HCEC 1CT (cell line): ENCODE results near the gene CDC37.
A peak's percentile ranks its signal among the peaks of the same experiment; 100 is the strongest.

Experiments used
- DNase-seq: peaks from one replicate; pipeline ENCODE4 v3.0.0-alpha.2; 2017

CDC37 gene

DNA sequence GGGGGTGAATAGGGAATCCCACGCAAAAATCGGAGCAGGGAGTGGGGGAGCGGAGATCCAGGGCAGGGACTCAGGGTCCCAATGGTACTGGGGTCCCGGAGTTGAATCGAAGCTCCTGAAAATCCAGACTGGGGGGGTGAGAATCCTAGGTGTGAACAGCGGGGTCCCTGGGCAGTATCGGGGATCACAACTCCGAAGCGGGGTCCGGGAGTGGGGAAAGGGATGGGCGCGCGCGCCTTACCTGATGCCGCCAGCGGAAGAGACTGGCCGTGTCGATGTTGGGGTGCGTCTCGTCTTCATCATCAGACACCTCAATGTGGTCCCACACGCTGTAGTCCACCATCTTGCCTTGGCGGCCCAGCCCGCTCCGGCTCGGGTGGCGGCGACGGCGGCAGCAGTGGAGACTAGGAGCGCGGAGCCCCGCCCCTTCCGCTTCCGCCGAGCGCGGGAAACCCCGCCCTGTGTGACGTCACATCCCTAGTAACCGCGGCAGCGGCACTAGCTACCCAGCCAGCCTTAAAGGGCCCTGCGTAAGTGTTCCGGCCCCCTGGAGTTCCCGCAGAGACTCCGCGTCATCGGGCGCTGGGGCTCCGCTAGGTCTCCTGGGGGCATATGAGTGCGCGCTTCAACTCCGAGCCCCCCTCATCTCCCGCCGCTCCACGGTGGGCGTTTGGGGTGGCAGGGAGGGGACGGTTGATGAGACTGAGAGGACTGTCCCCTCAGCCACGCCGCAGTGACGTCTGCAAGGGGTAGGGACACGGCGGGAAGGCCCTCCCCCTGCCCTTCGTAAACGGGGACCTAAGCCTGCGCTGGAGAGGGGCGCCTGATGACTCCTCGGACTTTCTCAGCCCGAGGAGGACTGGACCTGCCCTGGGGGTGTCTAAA lies at the start of gene CDC37:
Gene CDC37 (minus strand): TSS at position 406 of the 885 bp plus-strand sequence. CDS start 63 bp downstream, at position 343.
- peak; percentile 96 for DNase-seq

DNA sequence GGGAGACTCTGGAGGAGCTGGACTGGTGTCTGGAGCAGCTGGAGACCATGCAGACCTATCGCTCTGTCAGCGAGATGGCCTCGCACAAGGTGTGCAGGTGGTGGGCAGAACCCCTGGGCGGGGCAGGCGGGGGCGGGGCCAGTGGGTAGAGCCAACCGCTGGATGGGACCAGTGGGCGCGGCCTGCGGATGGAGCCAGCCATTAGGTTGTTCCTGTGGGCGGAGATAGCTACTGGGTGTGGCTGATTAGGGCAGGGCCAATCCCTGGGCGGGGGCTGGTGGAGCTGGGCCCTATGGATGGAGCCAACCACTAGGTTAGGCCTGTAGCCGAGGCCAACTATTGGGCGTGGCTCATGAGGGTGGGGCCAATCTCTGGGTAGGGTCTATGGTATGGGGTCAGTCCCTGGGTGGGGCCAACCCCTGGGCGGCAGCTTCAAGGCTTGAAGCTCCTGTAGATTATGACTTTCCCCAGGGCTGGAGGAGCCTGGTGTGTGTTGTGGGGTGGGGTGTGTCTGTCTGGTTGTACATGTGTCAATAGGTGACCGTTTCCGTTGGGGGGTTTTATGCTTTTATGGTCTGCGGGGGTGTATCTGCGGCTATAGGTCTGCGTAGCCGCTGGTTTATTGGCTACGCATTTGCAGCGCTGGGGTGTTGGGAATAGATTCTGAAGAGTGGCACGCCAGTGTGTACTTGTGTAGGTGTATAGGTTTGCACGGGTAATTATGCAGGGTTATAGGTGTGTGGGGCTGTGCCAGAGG lies 47.7 kb upstream of the CDC37 start:
- no peak for DNase-seq

DNA sequence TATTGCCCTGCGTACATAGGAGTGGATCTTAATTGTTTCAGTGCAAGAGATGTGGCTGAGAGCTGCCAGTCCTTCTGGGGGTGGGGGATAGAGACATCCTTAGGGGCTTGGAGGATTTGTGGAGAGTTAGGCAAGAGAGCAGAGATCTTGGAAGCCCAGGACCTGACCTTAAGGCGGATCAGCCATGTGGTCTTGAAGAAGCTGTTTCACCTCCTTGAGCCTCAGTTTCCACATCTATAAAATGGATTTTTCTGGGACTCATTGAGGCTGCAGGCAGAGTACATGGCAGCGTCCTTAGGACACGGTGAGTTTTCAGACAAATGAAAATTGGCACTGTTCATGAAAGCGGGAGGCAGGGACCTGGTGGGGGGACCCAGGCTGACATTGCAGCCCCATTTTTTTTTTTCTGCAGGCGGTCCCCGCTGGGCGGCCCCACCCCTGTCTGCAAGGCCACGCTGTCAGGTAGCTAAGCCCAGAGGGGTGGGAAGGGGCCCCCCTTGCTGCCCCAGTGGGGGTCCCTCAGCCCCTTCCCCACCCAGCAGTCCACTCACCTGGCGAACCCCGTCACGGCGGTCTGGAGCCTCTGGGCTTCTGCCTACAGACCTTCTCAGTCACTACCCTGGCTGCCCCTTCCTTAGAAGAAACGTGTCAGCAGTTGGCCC lies 47.0 kb upstream of the CDC37 start:
- no peak for DNase-seq

DNA sequence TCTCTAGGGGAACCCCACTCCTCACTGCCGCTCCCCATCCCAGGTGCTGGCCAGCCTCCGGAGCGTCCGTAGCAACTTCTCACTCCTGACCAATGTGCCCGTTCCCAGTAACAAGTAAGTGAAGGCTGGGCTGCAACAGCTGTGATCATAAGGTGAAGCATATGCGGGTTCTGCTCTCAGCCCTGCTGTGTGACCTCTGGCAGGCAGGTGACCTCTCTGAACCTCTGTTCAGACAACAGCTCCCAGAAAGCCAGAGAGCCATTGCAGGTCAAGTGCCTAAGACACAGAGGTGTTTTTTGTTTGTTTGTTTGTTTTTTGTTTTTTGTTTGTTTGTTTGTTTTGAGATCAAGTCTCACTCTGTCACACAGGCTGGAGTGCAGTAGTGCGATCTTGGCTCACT lies 45.7 kb upstream of the CDC37 start:
- DNase-seq = no peak

DNA sequence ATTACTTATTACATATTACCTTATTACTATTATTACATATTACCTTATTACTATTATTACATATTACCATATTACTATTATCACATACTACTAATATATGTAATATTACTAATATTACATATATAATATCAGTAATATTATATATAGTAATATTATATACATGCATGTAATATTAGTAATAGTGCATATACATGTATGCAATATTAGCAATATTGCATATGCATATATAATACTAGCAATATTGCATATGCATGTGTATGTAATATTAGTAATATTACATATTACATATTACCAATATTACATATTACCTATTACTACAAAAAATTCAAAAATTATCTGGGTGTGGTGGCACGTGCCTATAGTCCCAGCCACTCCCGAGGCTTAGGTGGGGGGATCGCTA lies 39.4 kb upstream of the CDC37 start:
- no peak for DNase-seq

DNA sequence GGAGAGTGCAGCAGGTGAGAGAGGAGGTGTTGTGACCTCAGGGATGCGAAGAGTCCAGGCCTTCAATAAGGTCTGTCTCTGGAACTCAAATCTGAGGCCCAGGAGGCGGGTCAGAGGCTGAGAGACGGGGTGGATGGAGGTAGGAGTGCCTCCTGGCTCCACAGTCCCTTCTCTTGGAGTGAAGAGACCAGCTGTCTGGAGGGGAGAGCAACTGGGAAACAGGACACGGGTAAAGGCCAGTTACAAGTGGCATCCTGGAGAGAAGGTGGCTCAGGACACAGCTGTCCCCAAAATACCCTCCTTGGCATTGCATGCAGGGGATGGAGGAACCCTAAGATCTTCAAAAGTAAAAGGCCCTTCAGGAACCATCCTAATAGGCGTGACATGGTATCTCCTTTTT lies 36.2 kb upstream of the CDC37 start:
- no peak for DNase-seq

DNA sequence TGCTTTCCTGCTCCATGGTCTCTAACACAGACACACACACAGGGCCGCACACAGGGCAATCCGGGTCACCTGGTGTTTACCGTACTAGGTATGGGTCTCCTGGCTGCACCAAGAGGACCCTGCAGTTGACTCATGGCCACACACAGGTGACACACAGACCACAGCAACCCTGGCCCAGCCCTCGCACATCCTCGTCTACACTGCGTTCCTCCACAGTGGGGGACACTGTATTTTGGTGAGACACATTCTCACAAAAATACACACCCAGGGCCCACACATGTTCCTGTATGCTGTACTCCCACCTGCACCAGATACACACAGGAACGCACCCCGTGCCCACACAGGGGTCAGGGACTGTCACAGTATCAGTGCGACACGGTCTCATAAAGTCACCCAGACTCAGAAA lies 29.8 kb upstream of the CDC37 start:
- no peak for DNase-seq

DNA sequence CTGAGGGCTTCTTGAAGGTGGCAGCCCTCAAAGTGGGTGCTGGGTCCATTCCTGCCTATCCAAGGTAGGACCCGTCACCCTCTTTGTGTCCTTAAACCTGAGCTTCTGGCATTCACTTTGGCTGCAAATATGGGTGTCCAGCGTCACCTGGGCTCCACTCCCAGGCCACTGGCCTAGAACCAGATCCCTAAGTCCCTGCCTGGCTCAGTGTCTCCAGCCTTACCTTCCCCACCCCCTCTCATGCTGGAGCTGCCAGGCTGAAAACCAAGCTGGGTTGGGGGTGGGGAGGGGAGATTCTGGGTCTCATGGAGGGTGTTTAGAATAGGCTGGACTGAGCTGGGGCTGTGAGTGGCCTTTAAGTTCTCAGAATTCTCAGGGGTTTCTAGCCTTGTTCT lies 29.4 kb upstream of the CDC37 start:
- DNase-seq = no peak

DNA sequence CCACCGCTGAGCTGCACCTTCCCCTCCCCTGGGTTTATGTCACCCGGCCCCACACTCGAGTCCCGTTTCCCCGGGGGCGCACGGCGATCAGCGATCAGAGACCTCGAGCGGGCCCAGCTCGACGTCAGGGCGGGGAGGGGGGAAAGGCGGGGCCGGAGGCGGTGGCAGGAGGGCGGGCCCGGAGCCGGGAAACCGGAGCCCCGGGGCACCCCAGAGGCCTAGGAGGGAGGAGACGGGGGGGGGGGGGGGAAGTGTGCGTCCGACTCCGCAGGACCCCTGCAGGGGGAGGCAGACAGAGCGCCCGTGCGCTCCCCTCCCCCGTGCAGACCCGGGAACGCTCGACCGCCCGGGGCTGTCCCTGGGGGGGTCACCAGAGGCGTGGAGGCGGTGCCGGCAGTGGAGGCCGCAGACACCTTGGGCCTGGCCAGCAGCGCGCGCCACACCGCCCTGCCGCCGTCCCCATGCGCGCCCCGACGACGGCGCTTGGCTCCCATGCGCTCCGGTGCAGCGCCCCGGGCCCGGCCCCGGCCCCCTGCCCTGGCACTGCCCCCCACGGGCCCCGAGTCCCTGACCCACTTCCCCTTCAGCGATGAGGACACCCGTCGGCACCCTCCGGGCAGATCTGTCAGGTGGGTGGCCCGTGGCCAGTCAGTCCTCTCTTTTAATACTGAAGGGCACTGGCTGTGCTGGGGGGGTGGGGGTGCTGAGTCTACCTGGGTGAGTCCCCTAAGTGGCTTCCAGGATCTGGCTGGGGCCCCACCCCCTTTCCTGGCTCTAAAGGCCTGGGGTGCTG lies 28.8 kb upstream of the CDC37 start:
- DNase-seq = peak; percentile 40

DNA sequence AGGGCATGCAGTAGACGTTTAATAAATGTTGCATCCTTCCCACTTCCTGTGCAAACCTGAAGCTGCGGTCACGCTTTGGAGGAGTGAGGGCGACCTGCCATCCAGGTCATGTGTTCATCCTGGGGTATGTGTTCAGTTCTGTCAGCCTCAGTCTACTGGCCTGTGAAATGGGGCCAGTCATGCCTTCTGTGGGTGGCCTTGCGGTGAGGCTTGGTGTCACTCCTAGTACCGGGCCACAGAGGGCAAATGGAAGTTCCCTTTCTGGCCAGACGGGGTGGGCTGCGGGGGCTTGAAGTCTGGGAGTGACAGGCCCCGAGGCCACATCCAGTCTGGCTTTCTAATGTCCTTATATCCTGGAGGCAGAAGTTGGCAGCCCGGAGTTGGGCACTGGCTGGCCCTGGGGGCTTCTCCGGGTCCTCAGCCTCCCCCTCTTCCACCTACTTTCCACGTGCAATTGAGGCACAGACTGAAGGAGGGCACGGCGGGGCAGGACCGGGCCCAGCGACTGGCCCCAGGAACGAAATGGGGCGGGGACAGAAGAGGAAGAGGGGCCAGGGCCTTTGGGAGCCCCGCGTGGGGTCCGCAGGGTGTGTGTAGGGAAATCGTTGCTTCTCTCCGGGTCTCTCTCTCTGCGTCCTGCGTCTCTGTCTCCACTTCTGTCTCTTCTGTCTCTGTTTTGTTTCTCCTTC lies 28.1 kb upstream of the CDC37 start:
- no peak for DNase-seq

DNA sequence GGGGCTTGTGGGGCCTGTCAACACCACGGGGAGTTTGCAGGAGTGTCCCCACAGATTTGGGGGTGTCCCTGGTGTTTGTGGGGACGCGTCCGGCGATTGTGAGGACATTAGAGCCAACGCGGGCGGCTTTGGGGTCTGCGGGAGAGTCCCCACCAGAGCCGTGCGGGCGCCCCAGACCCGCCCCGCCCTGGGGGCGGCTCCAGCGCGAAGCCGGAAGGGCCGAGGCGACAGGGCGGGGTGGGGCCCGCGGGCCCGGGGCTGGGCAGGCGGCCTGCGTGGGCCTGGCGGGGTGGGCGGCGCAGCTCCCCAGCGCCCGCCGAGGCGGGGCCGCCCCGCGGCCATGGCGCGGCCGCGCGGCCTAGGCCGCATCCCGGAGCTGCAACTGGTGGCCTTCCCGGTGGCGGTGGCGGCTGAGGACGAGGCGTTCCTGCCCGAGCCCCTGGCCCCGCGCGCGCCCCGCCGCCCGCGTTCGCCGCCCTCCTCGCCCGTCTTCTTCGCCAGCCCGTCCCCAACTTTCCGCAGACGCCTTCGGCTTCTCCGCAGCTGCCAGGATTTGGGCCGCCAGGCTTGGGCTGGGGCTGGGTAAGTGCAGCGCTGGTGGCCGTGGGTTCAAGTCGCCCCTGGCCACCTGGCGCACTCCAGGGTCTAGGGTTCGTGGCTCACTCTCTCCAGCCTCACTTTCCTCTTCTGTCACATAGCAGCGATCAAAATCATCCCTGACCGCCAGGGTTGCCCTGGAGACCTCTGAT lies 27.3 kb upstream of the CDC37 start:
- DNase-seq = no peak

DNA sequence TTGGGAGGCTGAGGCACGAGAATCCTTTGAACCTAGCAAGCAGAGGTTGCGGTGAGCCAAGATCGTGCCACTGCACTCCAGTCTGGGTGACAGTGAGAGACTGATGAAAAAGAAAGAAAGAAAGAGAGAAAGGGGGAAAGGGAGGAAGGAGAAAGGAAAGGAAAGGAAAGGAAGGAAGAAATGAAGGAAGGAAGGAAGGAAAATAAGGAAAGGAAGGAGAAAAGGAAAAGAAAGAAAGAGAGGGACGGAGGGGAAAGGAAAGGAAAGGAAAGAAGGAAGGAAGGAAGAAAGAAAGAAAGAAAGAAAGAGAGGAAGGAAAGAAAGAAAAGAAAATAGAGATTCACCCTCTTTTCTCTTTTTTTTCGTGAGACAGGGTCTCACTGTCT lies 25.6 kb upstream of the CDC37 start:
- no peak for DNase-seq

DNA sequence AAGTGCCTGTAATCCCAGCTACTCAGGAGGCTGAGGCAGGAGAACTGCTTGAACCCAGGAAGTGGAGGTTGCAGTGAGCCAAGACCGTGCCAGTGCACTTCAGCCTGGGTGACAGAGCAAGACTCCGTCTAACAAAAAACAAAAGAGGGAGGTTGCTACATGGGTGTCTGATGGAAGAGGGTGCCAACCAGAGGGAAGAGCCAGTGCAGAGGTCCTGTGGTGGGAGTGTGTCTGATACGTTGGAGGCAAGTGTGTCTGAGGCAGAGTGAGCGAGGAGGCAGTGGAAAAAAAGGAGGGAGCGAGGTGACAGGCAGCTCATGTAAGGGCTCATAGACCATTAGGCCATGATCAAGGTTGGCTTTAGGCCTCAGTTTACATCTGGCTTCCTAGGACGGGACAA lies 23.8 kb upstream of the CDC37 start:
- DNase-seq = no peak

DNA sequence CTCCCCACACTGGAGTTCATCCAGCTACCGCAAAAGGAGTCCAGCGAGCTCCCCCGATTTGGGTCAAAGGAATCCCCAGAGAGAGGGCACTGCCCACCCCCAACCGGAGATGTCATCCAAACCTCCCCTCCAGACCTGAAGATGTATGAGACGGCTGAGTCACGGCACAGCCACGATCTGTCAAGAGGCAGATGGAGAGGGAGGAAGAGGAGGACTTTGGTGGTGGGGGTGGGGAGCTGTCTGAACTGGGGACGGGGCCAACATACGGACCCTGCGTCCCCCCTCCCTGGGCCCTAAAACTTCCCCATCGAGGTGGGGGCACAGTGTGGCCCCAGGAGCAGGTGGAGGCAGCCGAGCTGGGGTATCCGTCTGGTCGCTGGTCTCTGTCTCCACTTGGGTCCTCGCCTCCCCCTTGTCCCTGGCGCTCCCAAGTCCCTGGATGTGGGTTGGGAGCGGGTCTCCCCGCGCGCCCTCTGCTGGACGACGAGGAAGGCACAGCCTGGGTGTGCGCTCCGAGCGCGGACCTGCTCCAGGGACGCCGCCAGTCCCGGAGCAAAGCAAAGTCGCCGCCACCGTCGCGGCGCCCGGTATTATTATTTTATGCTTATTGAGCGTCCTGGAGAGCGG lies 20.8 kb upstream of the CDC37 start:
- DNase-seq = peak; percentile 55

DNA sequence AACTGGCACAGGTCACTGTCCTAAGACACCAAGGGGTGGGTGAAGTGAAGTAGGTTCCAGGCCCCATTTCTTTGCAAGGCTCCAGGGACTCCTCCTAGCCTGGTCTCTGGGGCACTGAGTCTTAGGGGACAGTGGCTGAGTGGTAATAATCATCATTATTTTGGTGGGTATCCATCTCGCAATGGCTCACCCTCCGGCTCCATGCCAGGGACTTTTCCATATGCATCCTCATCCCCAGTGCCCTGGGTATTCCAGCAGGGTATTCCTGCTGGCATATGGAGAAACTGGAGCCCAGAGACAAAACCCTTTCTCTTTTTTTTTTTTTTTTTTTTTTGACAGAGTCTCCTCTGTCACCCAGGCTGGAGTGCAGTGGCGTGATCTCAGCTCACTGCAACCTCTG lies 19.5 kb upstream of the CDC37 start:
- DNase-seq = no peak

DNA sequence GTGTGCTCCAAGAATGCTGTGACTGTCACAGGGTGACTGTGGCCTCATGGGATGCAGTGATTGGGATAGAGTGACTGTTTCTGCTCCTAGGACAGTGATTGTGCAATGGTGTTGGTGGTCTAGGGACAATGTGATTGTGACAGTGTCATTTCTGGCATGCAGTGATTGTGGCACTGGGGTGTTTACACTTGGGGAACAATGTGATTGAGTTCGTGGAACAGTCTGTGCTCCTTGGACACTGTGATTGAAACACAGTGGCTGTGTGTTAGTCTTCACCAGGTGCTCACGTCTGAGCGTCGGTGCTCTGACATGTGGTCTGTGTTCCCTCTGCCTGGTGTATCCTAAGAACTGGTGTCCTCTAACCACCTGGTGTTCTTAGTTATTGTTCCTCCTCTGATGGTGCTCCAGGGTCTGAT lies 18.7 kb upstream of the CDC37 start:
- no peak for DNase-seq

DNA sequence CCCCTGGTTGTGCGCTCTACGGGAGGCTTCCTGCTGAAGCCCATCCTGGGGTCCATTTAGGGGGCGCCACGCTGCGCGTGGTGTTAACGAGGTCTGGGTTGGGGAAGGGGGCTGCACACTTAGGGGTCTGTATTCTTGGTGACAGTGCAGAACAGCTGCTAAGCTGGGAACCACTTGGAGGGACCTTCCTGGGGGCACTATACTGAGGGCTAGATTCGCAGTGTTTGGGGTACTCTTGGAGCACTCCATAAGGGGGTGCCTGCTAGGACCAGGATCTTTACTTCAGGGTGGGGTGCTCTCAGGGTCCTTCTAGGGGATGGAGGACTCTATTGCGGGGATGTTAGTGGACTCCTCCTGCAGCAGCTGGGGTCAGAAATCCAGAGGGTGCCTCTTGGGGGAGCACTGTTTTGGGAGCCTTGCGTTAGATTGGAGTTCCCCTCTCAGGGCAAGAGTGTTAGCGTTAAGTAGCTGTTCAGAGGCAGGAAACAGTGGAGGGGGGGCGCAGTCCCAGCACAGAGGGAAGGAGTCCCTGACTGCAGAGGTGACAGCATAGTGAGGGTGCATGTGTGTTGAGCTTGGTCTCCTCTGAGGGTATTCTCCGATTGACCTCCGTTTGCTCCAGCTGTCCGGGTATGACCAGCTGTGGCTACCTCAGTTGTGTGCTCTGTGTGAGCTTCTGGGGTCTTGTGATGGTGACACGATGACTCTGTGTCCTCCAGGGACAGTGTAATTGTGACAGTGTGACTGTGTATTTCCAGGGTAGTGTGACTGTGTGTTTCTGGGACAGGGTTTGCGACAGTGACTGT lies 18.1 kb upstream of the CDC37 start:
- no peak for DNase-seq

DNA sequence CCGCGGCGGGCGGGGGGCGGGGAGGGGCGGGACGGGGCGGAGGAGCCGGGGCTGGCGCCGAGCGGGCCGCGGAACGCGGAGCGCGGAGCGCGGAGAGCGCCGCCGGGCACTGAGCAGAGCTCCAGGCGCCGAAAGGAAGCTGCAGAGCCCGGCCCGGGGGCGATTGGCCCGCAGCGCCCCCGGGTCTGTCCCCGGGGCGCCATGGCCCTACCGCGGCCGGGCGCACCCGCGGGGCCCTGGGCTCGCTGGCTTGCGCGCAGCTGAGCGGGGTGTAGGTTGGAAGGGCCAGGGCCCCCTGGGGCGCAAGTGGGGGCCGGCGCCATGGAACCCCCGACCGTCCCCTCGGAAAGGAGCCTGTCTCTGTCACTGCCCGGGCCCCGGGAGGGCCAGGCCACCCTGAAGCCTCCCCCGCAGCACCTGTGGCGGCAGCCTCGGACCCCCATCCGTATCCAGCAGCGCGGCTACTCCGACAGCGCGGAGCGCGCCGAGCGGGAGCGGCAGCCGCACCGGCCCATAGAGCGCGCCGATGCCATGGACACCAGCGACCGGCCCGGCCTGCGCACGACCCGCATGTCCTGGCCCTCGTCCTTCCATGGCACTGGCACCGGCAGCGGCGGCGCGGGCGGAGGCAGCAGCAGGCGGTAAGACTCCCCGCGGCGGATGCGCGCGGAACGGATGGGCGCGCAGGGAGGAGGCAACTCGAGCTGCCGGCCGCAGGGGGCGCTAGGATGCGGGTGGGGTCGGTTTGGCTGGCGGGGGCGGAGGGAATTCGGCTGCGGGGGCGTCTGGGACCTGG lies 17.3 kb upstream of the CDC37 start, which contains the start of gene PDE4A:
Gene PDE4A (plus strand): TSS at position 95 of the 796 bp plus-strand sequence. CDS start 227 bp downstream, at position 322.
- peak; percentile 39 for DNase-seq
